K562 (cell line): ENCODE data around the gene MUCL3. TPM values are rescaled to one million over a fixed set of nuclear protein-coding genes. Genes with fewer than 3 reads are reported as not detected.

Experiments
- CREB3 ChIP-seq: fragments of 450-650 bp; conservative IDR thresholded peaks from 2 replicates; pipeline ENCODE4 v1.6.1; 2016; ENCODE audit warnings: missing genetic modification characterization, low read depth, mild to moderate bottlenecking, missing compliant biosample characterization, moderate library complexity
- CREB5 ChIP-seq: fragments of 250-450 bp; sonication (Bioruptor Pico); IDR thresholded peaks from 2 replicates; pipeline ENCODE4 v1.5.0; 2020; ENCODE audit warnings: mild to moderate bottlenecking
- ELF2 ChIP-seq: fragments of 250-450 bp; sonication (Bioruptor Pico); IDR thresholded peaks from 2 replicates; pipeline ENCODE4 v1.5.0; 2021; ENCODE audit warnings: mild to moderate bottlenecking
- ESRRA ChIP-seq: fragments of 450-650 bp; IDR thresholded peaks from 2 replicates; pipeline ENCODE4 v1.6.1; 2014; ENCODE audit warnings: low read depth, mild to moderate bottlenecking, moderate library complexity, borderline replicate concordance
- FOXM1 ChIP-seq, 2 experiments: fragments of 450-650 bp in 1 of 2; sonication (generic) in 1 of 2; formaldehyde crosslinking in 1 of 2; IDR thresholded peaks; 2 replicates each; pipeline versions ENCODE4 v1.6.1 to v1.9.0; 2017 to 2022; ENCODE audit warnings: low read depth in 2 of 2, mild to moderate bottlenecking in 2 of 2, missing genetic modification reagents in 1 of 2, moderate library complexity in 1 of 2
- MBD1 ChIP-seq: fragments of 250-450 bp; sonication (Bioruptor Pico); IDR thresholded peaks from 2 replicates; pipeline ENCODE4 v1.8.0; 2022; ENCODE audit warnings: inconsistent platforms
- MED1 ChIP-seq: sonication (generic); formaldehyde crosslinking; IDR thresholded peaks from 2 replicates; pipeline ENCODE4 v1.8.1; 2023; ENCODE audit warnings: missing genetic modification reagents, borderline replicate concordance
- PRPF4 ChIP-seq: fragments of 200-400 bp; formaldehyde crosslinking; IDR thresholded peaks from one replicate; pipeline ENCODE4 v1.6.1; 2017; ENCODE audit warnings: low read length, low read depth, mild to moderate bottlenecking; ENCODE audit not compliant: insufficient read depth, poor library complexity, severe bottlenecking
- RBM14 ChIP-seq: fragments of 200-400 bp; formaldehyde crosslinking; IDR thresholded peaks from 2 replicates; pipeline ENCODE4 v1.6.1; 2018; ENCODE audit warnings: low read depth, mild to moderate bottlenecking, low read length, moderate library complexity, borderline replicate concordance; ENCODE audit not compliant: insufficient read depth
- SIN3A ChIP-seq, 2 experiments: fragments of 150-350 bp in 1 of 2; IDR thresholded peaks; 2 replicates each; pipeline ENCODE4 v1.6.1; 2011 to 2016; ENCODE audit warnings: borderline replicate concordance in 2 of 2, low read depth in 2 of 2, low read length in 2 of 2, mild to moderate bottlenecking in 2 of 2, moderate library complexity in 2 of 2; ENCODE audit not compliant: control insufficient read depth in 1 of 2
- YY1 ChIP-seq, 3 experiments: IDR thresholded peaks; 2 replicates each; pipeline ENCODE4 v1.6.1; 2011; ENCODE audit warnings: low read length in 2 of 3, mild to moderate bottlenecking in 2 of 3, moderate library complexity in 2 of 3, borderline replicate concordance in 1 of 3, control low read depth in 1 of 3, low read depth in 1 of 3; ENCODE audit not compliant: insufficient read depth in 3 of 3, insufficient replicate concordance in 2 of 3, control insufficient read depth in 1 of 3, insufficient read length in 1 of 3; ENCODE audit errors: extremely low read depth in 1 of 3
- ZBTB8A ChIP-seq: fragments of 450-650 bp; IDR thresholded peaks from 2 replicates; pipeline ENCODE4 v1.6.1; 2018; ENCODE audit warnings: mild to moderate bottlenecking, moderate library complexity; ENCODE audit not compliant: partially characterized antibody
- ZNF23 ChIP-seq: fragments of 250-450 bp; sonication (Bioruptor Pico); IDR thresholded peaks from 2 replicates; pipeline ENCODE4 v1.4.0; 2020; ENCODE audit warnings: mild to moderate bottlenecking
- ZNF395 ChIP-seq: fragments of 200-800 bp; sonication (Bioruptor generic); IDR thresholded peaks from 2 replicates; pipeline ENCODE4 v1.6.1; 2017; ENCODE audit warnings: missing genetic modification characterization, missing compliant biosample characterization
- ZNF408 ChIP-seq: fragments of 250-450 bp; sonication (Bioruptor Pico); IDR thresholded peaks from 2 replicates; pipeline ENCODE4 v1.4.0; 2020; ENCODE audit warnings: low read depth, mild to moderate bottlenecking, moderate library complexity
- ZNF592 ChIP-seq: fragments of 450-650 bp; IDR thresholded peaks from 2 replicates; pipeline ENCODE4 v1.6.1; 2017; ENCODE audit warnings: antibody characterized with exemption, mild to moderate bottlenecking
- polyA plus RNA-seq, 8 experiments: library from polyadenylated mRNA; depleted of rRNA in 4 of 8; stranded (reverse) in 5 of 8; unstranded in 3 of 8; fragments of >200 nt; fragmentation: Nextera tagmentation in 2 of 8; fragmentation: Illumina TruSeq in 1 of 8; extraction: Ambion mirVana in 2 of 8; extraction: Trizol in 1 of 8; gene quantifications; 2 replicates each; pipeline versions ENCODE4 v1.2.1 to v1.2.3, GENCODE V29; 2011 to 2014; ENCODE audit warnings: inconsistent platforms in 1 of 8, missing spikeins in 1 of 8
- total RNA-seq, 7 experiments: library from RNA; depleted of rRNA in 6 of 7; stranded (reverse); fragments of >200 nt in 6 of 7; fragmentation: Illumina TruSeq in 2 of 7; extraction: Trizol in 2 of 7; gene quantifications; 2 replicates each; pipeline versions ENCODE4 v1.2.1 to v1.2.3, GENCODE V29; 2011 to 2021; ENCODE audit warnings: low replicate concordance in 1 of 7

The MUCL3 gene
- total and polyA plus RNA-seq, 9 of the 15 experiments (the other 6 are each of a cell fraction or from before 2014, with no cell fraction given) = 0.07 TPM; not detected in 8

GRCh38 chr6:30913721-30914075, 27.1 kb upstream of the MUCL3 start (continued):
- TF ChIP-seq MBD1 (CRISPR knock-in tag) = peak; percentile 96
- no peak for TF ChIP-seq RBM14
- TF ChIP-seq ZNF395 (CRISPR knock-in tag) = 0 out of 2 replicates have a peak, but pooled peaks have one; percentile 25
- 0 out of 2 replicates have a peak, but pooled peaks have one; percentile 2 for TF ChIP-seq ZNF408 (CRISPR knock-in tag)
- no peak for TF ChIP-seq SIN3A (IDR thresholded peaks at IDR 0.05; ENCODE audit: borderline replicate concordance in 2 of 2, control insufficient read depth in 1 of 2, low read depth in 2 of 2, low read length in 2 of 2)
- TF ChIP-seq ZNF592 = no peak
- no peak for TF ChIP-seq ZBTB8A
- no peak for TF ChIP-seq YY1 (IDR thresholded peaks at IDR 0.05; ENCODE audit: borderline replicate concordance in 1 of 3, control insufficient read depth in 1 of 3, extremely low read depth in 1 of 3, insufficient read depth in 3 of 3, insufficient read length in 1 of 3, insufficient replicate concordance in 2 of 3, low read depth in 1 of 3, low read length in 2 of 3)
- TF ChIP-seq ESRRA = no peak
- no peak for TF ChIP-seq FOXM1 (IDR thresholded peaks at IDR 0.05; ENCODE audit: low read depth)
- TF ChIP-seq FOXM1 (CRISPR knock-in tag; IDR thresholded peaks at IDR 0.05; ENCODE audit: low read depth) = no peak
- no peak for TF ChIP-seq CREB5 (CRISPR knock-in tag)
- no peak for TF ChIP-seq CREB3 (tag)
- TF ChIP-seq MED1 (CRISPR knock-in tag) = no peak
- TF ChIP-seq ZNF23 = no peak
- TF ChIP-seq ELF2 = no peak
- peak; percentile 83 for TF ChIP-seq PRPF4
